ENCODE results near the gene DUSP15. TPM values are rescaled to one million over a fixed set of nuclear protein-coding genes. Genes with fewer than 3 reads are reported as not detected.

The DUSP15 gene
- total RNA-seq, 2 experiments from 2014 or later: not detected

GRCh38 chr20:31853481-31853880 lies 16.8 kb downstream of the DUSP15 start:
- Histone ChIP-seq H3K9me3 (ENCODE audit: control insufficient read depth in 1 of 2, insufficient read depth in 1 of 2, low read length in 2 of 2) (peaks cover 0 to 7% of the 10 kb centered on the region in 2 experiments), H3K27me3 (ENCODE audit: control insufficient read depth in 1 of 2, insufficient read depth in 2 of 2, low read length in 2 of 2) (peaks cover 28 to 43% of the 10 kb centered on the region in 2 experiments), H3K4me1 (ENCODE audit: insufficient read depth, low read length) (peaks cover 14% of the 10 kb centered on the region), H3K36me3 (ENCODE audit: insufficient read depth, low read length) (no peaks in the 10 kb centered on the region), H3K4me3 (ENCODE audit: low read length) (no peak overlapping the region), H3K27ac (ENCODE audit: low read depth in 1 of 2, low read length in 2 of 2) (no peak overlapping the region)
- Mint-ChIP-seq H3K4me1 (ENCODE audit: low read depth) (no peaks in the 10 kb centered on the region), H3K36me3 (ENCODE audit: low read depth) (no peaks in the 10 kb centered on the region), H3K9me3 (no peaks in the 10 kb centered on the region), H3K4me3 (no peak overlapping the region), H3K27me3 (peaks cover 32% of the 10 kb centered on the region), H3K27ac (no peak overlapping the region)
- ChIA-PET POLR2A (no interaction called here), CTCF (interaction anchor here (1.1 to 1.4 kb wide), 7 partner anchors 11 to 799 kb away, joined by 3 to 23 read pairs (median 4); partner anchors contain the start of gene PDRG1)
- no peak for ATAC-seq (ENCODE audit: poor library complexity)
- intact Hi-C loops (cut with DNase I, micrococcal nuclease): loop anchor here (2.0 to 10.0 kb wide), 4 partner anchors 99 to 799 kb away; partner anchors contain the start of gene PDRG1 (in 1 of the 2)
- TF ChIP-seq, protein P1, sequence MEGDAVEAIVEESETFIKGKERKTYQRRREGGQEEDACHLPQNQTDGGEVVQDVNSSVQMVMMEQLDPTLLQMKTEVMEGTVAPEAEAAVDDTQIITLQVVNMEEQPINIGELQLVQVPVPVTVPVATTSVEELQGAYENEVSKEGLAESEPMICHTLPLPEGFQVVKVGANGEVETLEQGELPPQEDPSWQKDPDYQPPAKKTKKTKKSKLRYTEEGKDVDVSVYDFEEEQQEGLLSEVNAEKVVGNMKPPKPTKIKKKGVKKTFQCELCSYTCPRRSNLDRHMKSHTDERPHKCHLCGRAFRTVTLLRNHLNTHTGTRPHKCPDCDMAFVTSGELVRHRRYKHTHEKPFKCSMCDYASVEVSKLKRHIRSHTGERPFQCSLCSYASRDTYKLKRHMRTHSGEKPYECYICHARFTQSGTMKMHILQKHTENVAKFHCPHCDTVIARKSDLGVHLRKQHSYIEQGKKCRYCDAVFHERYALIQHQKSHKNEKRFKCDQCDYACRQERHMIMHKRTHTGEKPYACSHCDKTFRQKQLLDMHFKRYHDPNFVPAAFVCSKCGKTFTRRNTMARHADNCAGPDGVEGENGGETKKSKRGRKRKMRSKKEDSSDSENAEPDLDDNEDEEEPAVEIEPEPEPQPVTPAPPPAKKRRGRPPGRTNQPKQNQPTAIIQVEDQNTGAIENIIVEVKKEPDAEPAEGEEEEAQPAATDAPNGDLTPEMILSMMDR (IDR thresholded peaks at IDR 0.05): no peak
- DNase-seq: no peak

- DNase-seq: no peak
- H3K27me3 ChIP-seq (ENCODE audit: control insufficient read depth in 1 of 2, insufficient read depth in 2 of 2, low read length in 2 of 2): peaks cover 11 to 29% of the 10 kb centered on the region in 2 experiments
- H3K27me3 Mint-ChIP-seq: peaks cover 32% of the 10 kb centered on the region
- no peak overlapping the region for H3K27ac ChIP-seq (ENCODE audit: low read depth in 1 of 2, low read length in 2 of 2)
- no peak overlapping the region for H3K27ac Mint-ChIP-seq
- H3K9me3 ChIP-seq (ENCODE audit: control insufficient read depth in 1 of 2, insufficient read depth in 1 of 2, low read length in 2 of 2): peaks cover 0 to 4% of the 10 kb centered on the region in 2 experiments
- no peak for ATAC-seq (ENCODE audit: poor library complexity)
- H3K36me3 Mint-ChIP-seq (ENCODE audit: low read depth): no peaks in the 10 kb centered on the region
- intact Hi-C loops (cut with DNase I, micrococcal nuclease): loop anchor here in 1 of 2 experiments (10.0 kb wide), 1 partner anchor 243 kb away; no protein-coding TSS in a partner anchor
- no peaks in the 10 kb centered on the region for H3K9me3 Mint-ChIP-seq
- no peaks in the 10 kb centered on the region for H3K4me1 Mint-ChIP-seq (ENCODE audit: low read depth)
- H3K4me1 ChIP-seq (ENCODE audit: insufficient read depth, low read length): peaks cover 7% of the 10 kb centered on the region
- H3K36me3 ChIP-seq (ENCODE audit: insufficient read depth, low read length): no peaks in the 10 kb centered on the region
- POLR2A ChIA-PET: no interaction called here
- TF ChIP-seq, protein P1 (IDR thresholded peaks at IDR 0.05): no peak
- no peak overlapping the region for H3K4me3 ChIP-seq (ENCODE audit: low read length)
- CTCF ChIA-PET: no interaction called here
- no peak overlapping the region for H3K4me3 Mint-ChIP-seq
Measured at GRCh38 chr20:31851240-31851955, 18.9 kb downstream of the DUSP15 start.

- CTCF ChIA-PET: interaction anchor here (0.6 kb wide), 1 partner anchor 36 kb away, joined by 3 read pairs; no protein-coding TSS in a partner anchor
- Mint-ChIP-seq H3K27me3 (peaks cover 32% of the 10 kb centered on the region), H3K27ac (no peak overlapping the region), H3K4me1 (ENCODE audit: low read depth) (no peaks in the 10 kb centered on the region), H3K4me3 (no peak overlapping the region), H3K9me3 (no peaks in the 10 kb centered on the region), H3K36me3 (ENCODE audit: low read depth) (no peaks in the 10 kb centered on the region)
- H3K27me3 ChIP-seq (ENCODE audit: control insufficient read depth in 1 of 2, insufficient read depth in 2 of 2, low read length in 2 of 2): peaks cover 7 to 13% of the 10 kb centered on the region in 2 experiments
- H3K4me3 ChIP-seq (ENCODE audit: low read length): no peak overlapping the region
- no peak overlapping the region for H3K27ac ChIP-seq (ENCODE audit: low read depth in 1 of 2, low read length in 2 of 2)
- intact Hi-C loops (cut with DNase I, micrococcal nuclease): no loop called here
- no peak for DNase-seq
- TF ChIP-seq, protein P1 (IDR thresholded peaks at IDR 0.05): no peak
- H3K4me1 ChIP-seq (ENCODE audit: insufficient read depth, low read length): peaks cover 7% of the 10 kb centered on the region
- no peak for ATAC-seq (ENCODE audit: poor library complexity)
- H3K9me3 ChIP-seq (ENCODE audit: control insufficient read depth in 1 of 2, insufficient read depth in 1 of 2, low read length in 2 of 2): peaks cover 0 to 4% of the 10 kb centered on the region in 2 experiments
- POLR2A ChIA-PET: no interaction called here
- no peaks in the 10 kb centered on the region for H3K36me3 ChIP-seq (ENCODE audit: insufficient read depth, low read length)
Measured at GRCh38 chr20:31849306-31849930, 20.9 kb downstream of the DUSP15 start.

Data from CD4-positive, alpha-beta T cell (primary cell).